HepG2 (cell line): Measurements from ENCODE around the gene LCAT. TPM values are rescaled to one million over a fixed set of nuclear protein-coding genes. Genes with fewer than 3 reads are reported as not detected.

Source experiments
- BCL6 ChIP-seq: IDR thresholded peaks from 2 replicates; pipeline ENCODE4 v1.6.1; 2016; ENCODE audit warnings: missing genetic modification reagents, missing compliant biosample characterization
- CREBL2 ChIP-seq: sonication (generic); formaldehyde crosslinking; IDR thresholded peaks from 2 replicates; pipeline ENCODE4 v1.8.1; 2023; ENCODE audit warnings: missing genetic modification reagents, mild to moderate bottlenecking, borderline replicate concordance
- CTCF ChIP-seq: sonication (generic); formaldehyde crosslinking; IDR thresholded peaks from 2 replicates; pipeline ENCODE4 v1.5.0; 2020; ENCODE audit warnings: mild to moderate bottlenecking, missing genetic modification reagents, moderate library complexity
- HNRNPUL1 ChIP-seq: fragments of 200-400 bp; formaldehyde crosslinking; IDR thresholded peaks from 2 replicates; pipeline ENCODE4 v1.6.1; 2017; ENCODE audit warnings: low read depth, mild to moderate bottlenecking, low read length, moderate library complexity
- LCORL ChIP-seq, 2 experiments: fragments of 450-650 bp in 1 of 2; sonication (generic) in 1 of 2; formaldehyde crosslinking in 1 of 2; IDR thresholded peaks; 2 replicates each; pipeline versions ENCODE4 v1.5.0 to v1.6.1; 2017 to 2020; ENCODE audit warnings: antibody characterized with exemption in 1 of 2, missing genetic modification reagents in 1 of 2
- MAF1 ChIP-seq: sonication (generic); formaldehyde crosslinking; IDR thresholded peaks from 2 replicates; pipeline ENCODE4 v1.5.0; 2020; ENCODE audit warnings: missing genetic modification reagents, borderline replicate concordance
- NAIF1 ChIP-seq: sonication (generic); formaldehyde crosslinking; IDR thresholded peaks from 2 replicates; pipeline ENCODE4 v1.5.0; 2020; ENCODE audit warnings: mild to moderate bottlenecking, missing genetic modification reagents, borderline replicate concordance
- NKX3-1 ChIP-seq: sonication (generic); formaldehyde crosslinking; IDR thresholded peaks from 2 replicates; pipeline ENCODE4 v1.5.0; 2020; ENCODE audit warnings: missing genetic modification reagents
- PAWR ChIP-seq: sonication (generic); formaldehyde crosslinking; IDR thresholded peaks from 2 replicates; pipeline ENCODE4 v1.4.0; 2020; ENCODE audit warnings: missing genetic modification reagents, mild to moderate bottlenecking, borderline replicate concordance
- PHF8 ChIP-seq: sonication (generic); formaldehyde crosslinking; IDR thresholded peaks from 2 replicates; pipeline ENCODE4 v1.5.0; 2020; ENCODE audit warnings: missing genetic modification reagents
- POLR2AphosphoS5 ChIP-seq: IDR thresholded peaks from 2 replicates; pipeline ENCODE4 v1.6.1; 2012; ENCODE audit warnings: low read depth, low read length
- RERE ChIP-seq: IDR thresholded peaks from 2 replicates; pipeline ENCODE4 v1.6.1; 2016; ENCODE audit warnings: low read depth, missing genetic modification reagents, missing compliant biosample characterization
- RFX1 ChIP-seq: fragments of 450-650 bp; IDR thresholded peaks from 2 replicates; pipeline ENCODE4 v1.6.1; 2017
- THYN1 ChIP-seq: sonication (generic); formaldehyde crosslinking; IDR thresholded peaks from 2 replicates; pipeline ENCODE4 v1.8.1; 2023; ENCODE audit warnings: low read depth, mild to moderate bottlenecking, moderate library complexity, missing genetic modification reagents, borderline replicate concordance
- U2AF1 ChIP-seq: fragments of 200-400 bp; formaldehyde crosslinking; optimal IDR thresholded peaks from 2 replicates; pipeline ENCODE3; 2017; ENCODE audit warnings: mild to moderate bottlenecking, low read depth, low read length
- ZNF629 ChIP-seq: sonication (generic); formaldehyde crosslinking; conservative IDR thresholded peaks from 2 replicates; pipeline ENCODE4 v1.5.0; 2020; ENCODE audit warnings: missing genetic modification reagents
- ZNF781 ChIP-seq: sonication (generic); formaldehyde crosslinking; IDR thresholded peaks from 2 replicates; pipeline ENCODE4 v1.5.1; 2020; ENCODE audit warnings: borderline replicate concordance, mild to moderate bottlenecking, missing genetic modification reagents; ENCODE audit errors: not compliant biosample characterization
- polyA plus RNA-seq, 8 experiments: library from polyadenylated mRNA; depleted of rRNA in 3 of 8; stranded (reverse) in 7 of 8; unstranded in 1 of 8; fragments of >200 nt; fragmentation: Illumina TruSeq in 4 of 8; extraction: Trizol in 4 of 8; gene quantifications; 2 replicates each; pipeline versions ENCODE4 v1.2.1 to v1.2.3, GENCODE V29; 2011 to 2016; ENCODE audit warnings: low read depth in 4 of 8, missing spikeins in 1 of 8, mixed read lengths in 1 of 8; ENCODE audit not compliant: insufficient read depth in 1 of 8
- total RNA-seq, 5 experiments: library from RNA; depleted of rRNA; stranded (reverse); fragments of >200 nt; fragmentation: Illumina TruSeq; extraction: Trizol; gene quantifications; 2 replicates each; pipeline ENCODE4 v1.2.3, GENCODE V29; 2016; ENCODE audit warnings: low read depth in 1 of 5
- TF ChIP-seq, protein P1 (sequence below): sonication (generic); formaldehyde crosslinking; IDR thresholded peaks from 2 replicates; pipeline ENCODE4 v1.5.1; 2020; ENCODE audit warnings: mild to moderate bottlenecking, missing genetic modification reagents, moderate library complexity
- TF ChIP-seq, protein P2 (sequence below): sonication (generic); formaldehyde crosslinking; conservative IDR thresholded peaks from 2 replicates; pipeline ENCODE4 v1.4.0; 2020; ENCODE audit warnings: missing genetic modification reagents

The LCAT gene
- total and polyA plus RNA-seq, 2 of the 13 experiments (the other 11 are each of a cell fraction or from before 2014, with no cell fraction given), result 36.1 to 38.9 TPM

- TF ChIP-seq, protein P1, sequence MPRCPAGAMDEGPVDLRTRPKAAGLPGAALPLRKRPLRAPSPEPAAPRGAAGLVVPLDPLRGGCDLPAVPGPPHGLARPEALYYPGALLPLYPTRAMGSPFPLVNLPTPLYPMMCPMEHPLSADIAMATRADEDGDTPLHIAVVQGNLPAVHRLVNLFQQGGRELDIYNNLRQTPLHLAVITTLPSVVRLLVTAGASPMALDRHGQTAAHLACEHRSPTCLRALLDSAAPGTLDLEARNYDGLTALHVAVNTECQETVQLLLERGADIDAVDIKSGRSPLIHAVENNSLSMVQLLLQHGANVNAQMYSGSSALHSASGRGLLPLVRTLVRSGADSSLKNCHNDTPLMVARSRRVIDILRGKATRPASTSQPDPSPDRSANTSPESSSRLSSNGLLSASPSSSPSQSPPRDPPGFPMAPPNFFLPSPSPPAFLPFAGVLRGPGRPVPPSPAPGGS, result no peak
- TF ChIP-seq THYN1 (CRISPR knock-in tag) (peak; percentile 55; the same call in 1 of the 2 replicates), CTCF (CRISPR knock-in tag) (peak; percentile 52), HNRNPUL1 (no peak), U2AF1 (peak; percentile 10), POLR2AphosphoS5 (no peak), MAF1 (CRISPR knock-in tag) (0 out of 2 replicates have a peak, but pooled peaks have one; percentile 64), BCL6 (CRISPR knock-in tag) (no peak), LCORL (IDR thresholded peaks at IDR 0.05) (no peak), LCORL (CRISPR knock-in tag; IDR thresholded peaks at IDR 0.05) (no peak), ZNF781 (CRISPR knock-in tag) (no peak), NAIF1 (CRISPR knock-in tag) (peak; percentile 86; the same call in 1 of the 2 replicates), CREBL2 (CRISPR knock-in tag) (no peak; the same call in none of the 2 replicates), RFX1 (no peak), ZNF629 (CRISPR knock-in tag) (peak; percentile 4; the same call in 1 of the 2 replicates), RERE (peak; percentile 15; the same call in 1 of the 2 replicates), NKX3-1 (CRISPR knock-in tag) (no peak), PHF8 (CRISPR knock-in tag) (peak; percentile 12; the same call in 1 of the 2 replicates), PAWR (CRISPR knock-in tag) (0 out of 2 replicates have a peak, but pooled peaks have one; percentile 74)
- TF ChIP-seq, protein P2, sequence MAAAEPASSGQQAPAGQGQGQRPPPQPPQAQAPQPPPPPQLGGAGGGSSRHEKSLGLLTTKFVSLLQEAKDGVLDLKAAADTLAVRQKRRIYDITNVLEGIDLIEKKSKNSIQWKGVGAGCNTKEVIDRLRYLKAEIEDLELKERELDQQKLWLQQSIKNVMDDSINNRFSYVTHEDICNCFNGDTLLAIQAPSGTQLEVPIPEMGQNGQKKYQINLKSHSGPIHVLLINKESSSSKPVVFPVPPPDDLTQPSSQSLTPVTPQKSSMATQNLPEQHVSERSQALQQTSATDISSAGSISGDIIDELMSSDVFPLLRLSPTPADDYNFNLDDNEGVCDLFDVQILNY (CRISPR knock-in tag), result no peak
Observed at GRCh38 chr16:67936124-67936879, 7.6 kb downstream of the LCAT start, which contains the start of gene PSMB10 (continued).
